Ramos (cell line): Measurements from ENCODE around the gene BRD9.
"Not testable (repeated sequence)": the region's sequence is repeated elsewhere in the genome, so short reads cannot be mapped to it uniquely, and the experiment has no call there.

Experiments
- in situ Hi-C: fragments of 300-500 bp; cut with MboI; formaldehyde crosslinking; loops from one replicate; pipeline ENCODE4 v1.14.3; 2022; ENCODE audit warnings: low sequenced_read_pairs; ENCODE audit not compliant: unreplicated experiment

The BRD9 gene

DNA sequence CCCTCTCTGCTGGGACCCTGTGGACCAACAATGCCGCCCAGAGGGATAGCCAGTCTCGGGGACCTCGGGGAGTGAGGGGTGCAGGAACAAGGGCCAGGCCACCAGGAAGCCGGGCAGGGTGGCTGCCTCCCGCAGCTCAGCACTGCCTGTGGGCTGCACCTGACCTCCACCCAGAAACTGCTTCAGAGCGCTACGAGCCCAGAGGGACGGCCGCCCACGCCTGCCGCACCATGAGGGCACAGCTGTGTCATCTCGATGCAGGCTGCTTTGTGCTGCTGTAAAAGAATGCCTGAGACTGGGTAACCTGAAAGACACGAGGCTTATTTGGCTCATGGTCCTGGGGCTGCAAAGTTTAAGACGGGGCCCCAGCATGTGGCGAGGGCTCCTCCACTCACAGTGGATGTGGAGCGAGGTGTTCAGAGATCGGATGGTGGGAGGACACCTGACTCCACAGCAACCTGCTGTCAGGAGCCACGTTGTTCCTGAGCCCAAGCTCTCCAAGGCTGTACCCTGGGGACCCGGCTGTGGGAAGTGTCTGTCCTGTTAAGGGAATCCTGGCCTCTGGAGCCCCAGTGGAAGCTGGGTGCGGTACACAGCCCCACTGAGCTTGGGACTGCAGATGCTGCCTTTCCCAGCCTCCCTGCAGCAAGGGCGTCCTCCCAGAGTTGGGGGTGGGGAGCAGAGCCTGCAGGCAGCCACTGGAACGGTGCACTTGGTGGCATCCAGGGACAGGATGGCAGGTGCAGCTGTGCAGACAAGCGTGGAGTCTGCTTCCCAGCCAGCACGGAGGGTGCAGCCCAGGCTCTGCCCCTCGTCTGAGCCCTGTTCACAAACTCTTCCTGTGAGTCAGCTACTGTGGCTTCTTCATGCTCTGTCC is 30.0 kb downstream of the BRD9 start:
- in situ Hi-C loops, result no loop called here

DNA sequence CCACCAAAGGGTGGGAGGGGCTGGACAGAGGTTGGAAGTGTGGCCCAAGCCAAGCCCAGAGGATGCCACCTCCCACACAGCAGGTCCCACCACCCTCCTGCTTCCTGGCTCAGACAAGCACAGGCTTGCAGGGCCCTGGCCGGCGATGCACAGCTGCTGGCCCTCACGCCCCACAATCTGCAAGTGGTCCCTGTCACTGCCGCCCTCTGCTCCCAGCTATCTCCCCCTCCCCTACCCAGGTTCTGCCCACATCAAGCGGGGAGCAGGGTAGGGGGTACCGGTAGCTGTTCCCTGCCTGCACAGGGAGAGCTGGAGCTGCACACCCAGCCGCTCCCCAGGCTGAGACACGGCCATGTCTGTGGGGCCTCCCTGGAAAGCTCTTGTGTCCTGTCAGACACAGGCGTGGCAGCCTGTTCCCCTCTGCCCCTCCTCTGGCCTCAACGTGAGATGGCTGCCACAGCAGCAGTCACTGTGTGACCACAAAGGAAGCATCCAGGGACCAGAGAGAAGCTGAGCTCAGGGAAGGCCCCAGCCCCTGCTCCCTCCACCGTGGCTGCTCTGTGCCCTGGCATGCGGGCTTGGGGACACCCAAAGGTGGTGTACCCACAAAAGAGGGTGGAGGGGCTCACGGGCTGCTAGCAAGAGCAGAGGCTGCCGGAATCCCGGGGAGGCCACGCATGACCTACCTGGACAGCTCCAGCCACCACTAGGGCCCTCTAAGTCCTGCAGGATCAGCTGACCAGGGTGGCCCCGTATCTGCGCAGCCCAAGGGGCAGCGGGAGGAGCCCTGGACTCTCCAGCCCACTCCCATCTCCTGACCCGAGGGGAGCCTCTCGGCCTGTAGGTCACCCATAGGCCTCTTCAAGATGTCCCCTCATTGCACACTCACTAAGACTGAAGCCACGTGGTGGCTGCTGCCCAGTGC is 30.9 kb downstream of the BRD9 start:
- in situ Hi-C loops, result no loop called here

- in situ Hi-C loops, result no loop called here
Observed at GRCh38 chr5:860506-861150, 32.0 kb downstream of the BRD9 start.

DNA sequence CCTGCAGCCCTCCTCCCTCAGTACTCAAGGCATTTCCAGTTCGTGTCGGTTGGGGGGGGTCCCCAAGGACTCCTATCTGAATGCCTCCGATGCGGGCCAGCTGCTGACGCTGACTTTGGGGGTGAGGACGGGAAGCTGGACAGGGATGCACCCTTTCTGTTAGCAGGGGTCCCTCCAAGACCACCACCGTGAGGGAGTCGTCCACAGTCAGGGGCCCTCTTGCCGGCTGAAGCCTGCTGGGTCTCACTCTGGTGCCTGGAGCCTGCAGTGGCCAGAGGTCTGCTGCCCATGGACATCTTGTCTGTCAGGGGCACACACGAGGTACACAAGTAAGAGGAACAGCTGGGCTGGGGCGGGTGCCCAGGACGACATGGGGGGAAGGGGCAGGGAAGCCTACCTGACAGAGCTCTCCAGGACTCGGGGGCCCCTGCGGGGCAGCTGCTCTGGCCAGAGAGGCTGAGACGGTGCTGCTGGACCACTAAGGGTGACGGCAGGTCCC is 32.8 kb downstream of the BRD9 start:
- in situ Hi-C loops, result no loop called here

DNA sequence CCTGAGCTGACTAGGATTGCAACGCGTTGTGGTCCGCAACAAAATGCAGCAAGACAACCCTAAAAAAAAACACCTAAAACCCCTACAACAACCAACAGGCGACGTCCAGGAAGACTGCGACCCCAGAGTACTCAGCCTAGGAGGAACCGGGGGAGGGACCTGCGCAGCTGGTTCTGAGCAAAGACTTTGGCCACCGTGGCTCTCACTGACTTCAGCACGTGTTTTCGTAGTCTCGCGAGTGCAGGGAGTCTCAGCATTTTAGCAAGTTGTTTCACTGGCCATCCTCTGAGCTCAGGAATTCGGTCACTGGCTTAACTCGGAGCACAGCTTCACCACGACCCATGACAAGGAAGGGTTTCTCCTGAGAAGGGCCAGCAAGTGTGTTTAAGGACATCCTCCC is 33.2 kb downstream of the BRD9 start:
- in situ Hi-C loops, result no loop called here

DNA sequence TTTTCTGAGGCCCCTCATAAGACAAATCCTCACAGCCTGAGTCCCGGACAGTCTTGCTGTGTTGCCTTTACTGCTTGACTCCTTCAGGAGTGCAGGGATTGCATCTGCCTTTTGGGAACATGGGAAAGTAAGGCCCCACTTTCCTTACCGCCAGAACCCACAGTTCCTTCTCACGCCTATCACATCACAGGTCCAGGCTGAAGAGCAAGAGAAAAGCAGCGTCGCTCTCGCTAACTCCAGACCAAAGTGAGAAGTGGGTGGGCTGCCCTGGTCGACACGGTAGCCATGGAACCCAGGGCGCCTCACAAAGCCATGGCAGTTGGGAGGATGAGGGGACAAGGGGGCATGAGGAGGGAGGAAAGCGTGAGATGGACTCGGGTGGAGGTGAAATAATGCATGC is 33.9 kb downstream of the BRD9 start:
- in situ Hi-C loops, result no loop called here

GRCh38 chr5:856531-857425 is 35.8 kb downstream of the BRD9 start:
- in situ Hi-C loops, result no loop called here

DNA sequence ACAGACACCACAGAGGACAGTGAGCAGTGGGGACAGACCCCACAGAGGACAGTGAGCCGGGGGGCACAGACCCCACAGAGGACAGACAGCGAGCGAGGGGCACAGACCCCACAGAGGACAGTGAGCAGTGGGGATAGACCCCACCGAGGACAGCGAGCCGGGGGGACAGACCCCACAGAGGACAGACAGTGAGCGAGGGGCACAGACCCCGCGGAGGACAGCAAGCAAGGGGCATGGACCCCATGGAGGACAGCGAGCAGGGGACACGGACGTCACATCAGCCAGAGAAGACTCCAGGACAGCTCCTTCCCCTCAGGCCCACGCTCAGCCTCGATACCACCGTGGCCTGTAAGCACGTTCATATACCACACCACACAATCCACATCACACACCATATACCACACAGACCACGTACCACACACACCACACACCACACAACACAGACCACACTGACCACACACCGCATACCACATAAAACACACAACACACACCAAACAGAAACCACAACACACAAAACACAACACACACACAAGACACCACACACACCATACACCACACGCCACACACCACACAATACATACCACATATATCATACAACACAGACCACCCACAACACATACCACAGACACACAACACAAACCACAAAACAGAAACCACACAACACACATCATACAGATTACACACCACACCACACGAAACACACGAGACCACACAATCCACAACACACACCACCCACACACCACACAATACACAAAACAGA is 36.6 kb downstream of the BRD9 start:
- in situ Hi-C loops, result no loop called here

- in situ Hi-C loops, result no loop called here
Observed at GRCh38 chr5:854966-855743, 37.4 kb downstream of the BRD9 start.

DNA sequence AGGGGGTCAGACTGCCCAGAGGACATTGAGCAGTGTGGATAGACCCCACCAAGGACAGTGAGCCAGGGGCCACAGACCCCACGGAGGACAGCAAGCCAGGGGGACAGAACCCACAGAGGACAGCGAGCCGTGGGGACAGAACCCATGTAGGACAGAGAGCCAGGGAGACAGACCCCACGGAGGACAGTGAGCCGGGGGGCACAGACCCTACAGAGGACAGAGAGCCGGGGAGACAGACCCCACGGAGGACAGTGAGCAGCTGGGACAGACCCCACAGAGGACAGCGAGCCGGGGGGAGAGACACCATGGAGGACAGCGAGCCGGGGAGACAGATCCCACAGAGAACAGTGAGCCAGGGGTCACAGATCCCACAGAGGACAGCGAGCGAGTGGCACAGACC is 38.4 kb downstream of the BRD9 start:
- in situ Hi-C loops, result no loop called here

GRCh38 chr5:853416-854090 is 39.0 kb downstream of the BRD9 start:
- in situ Hi-C loops, result not testable (repeated sequence)

DNA sequence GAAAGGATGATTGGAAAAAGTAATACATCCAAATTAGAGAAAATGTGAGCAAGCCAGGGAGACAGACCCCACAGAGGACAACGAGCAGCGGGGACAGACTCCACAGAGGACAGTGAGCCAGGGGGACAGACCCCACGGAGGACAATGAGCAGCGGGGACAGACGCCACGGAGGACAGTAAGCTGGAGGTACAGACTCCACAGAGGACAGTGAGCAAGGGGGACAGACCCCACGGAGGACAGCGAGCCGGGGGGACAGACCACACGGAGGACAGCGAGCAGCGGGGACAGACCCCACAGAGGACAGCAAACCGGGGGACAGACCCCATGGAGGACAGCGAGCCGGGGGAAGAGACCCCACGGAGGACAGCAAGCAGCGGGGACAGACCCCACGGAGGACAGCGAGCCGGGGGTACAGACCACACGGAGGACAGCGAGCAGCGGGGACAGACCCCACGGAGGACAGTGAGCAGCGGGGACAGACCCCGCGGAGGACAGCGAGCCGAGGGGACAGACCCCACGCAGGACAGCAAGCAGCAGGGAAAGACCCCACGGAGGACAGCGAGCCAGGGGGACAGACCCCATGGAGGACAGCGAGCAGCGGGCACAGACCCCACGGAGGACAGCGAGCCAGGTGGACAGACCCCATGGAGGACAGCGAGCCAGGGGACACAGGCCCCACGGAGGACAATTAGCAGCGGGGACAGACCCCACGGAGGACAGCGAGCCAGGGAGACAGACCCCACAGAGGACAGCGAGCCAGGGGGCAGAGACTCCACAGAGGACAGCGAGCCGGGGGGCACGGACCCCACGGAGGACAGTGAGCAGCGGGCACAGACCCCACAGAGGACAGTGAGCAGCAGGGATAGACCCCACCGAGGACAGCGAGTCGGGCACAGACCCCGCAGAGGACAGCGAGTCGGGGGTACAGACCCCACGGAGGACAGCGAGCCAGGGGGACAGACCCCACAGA is 39.9 kb downstream of the BRD9 start:
- in situ Hi-C loops, result no loop called here

DNA sequence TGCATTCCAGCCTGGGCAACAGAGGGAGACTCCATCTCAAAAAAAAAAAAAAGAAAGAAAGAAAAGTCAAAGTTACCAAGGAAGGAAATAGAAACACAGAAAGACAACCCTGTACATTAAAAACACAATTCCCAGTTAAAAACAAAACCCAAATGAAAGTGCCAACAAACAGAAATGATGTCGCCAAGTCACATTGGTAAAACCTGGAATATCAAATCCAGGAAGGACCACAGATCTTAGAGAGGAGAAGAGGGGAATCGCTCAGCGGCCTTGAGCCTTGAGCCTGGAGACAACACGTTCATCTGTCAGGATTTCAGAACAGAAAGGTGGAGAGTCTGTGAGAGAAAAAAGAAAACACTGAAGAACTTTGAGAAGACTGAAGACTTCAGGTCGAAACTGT is 40.6 kb downstream of the BRD9 start:
- in situ Hi-C loops, result no loop called here

DNA sequence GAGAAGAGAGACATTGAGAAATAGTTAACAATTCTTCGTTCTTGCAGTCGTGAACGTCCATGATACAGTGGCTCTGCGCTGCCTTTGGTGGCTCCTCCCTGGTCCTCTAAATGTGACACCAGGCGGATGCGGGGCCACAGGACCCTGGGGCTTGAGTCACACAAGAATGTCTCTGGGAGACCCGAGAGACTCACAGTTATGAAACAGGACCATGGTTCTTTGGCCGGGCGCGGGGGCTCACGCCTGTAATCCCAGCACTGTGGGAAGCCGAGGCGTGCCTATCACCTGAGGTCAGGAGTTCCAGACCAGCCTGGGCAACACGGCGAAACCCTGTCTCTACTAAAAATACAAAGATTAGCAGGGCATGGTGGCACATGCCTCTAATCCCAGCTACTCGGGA is 41.0 kb downstream of the BRD9 start:
- in situ Hi-C loops, result no loop called here

DNA sequence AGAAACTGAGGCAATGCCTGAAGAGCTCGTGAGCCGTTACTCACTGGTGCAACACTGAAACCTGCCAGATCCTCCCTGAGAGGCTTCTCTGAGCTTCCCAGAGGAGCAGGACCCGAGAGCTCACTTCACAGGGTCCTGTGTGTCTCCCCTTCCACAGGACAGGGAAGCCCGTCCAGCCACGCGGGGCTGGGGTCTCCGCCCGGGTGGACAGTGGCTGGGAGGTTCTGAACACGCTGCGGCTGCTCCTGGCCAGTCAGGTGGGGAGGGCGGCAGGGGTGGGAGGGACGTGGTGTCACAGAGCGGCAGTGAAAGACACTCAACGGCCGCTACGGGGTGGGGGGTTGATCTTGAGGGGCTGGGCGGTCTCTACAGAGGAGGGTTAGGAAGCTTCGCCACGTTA is 41.5 kb downstream of the BRD9 start:
- in situ Hi-C loops, result no loop called here

- in situ Hi-C loops, result no loop called here
Observed at GRCh38 chr5:850511-851006, 42.0 kb downstream of the BRD9 start, which contains the start of gene ZDHHC11. Gene ZDHHC11 (minus strand): TSS chr5:850986. CDS start chr5:850602, 384 bp downstream.
